GM06990 (cell line): ENCODE data around the gene GLIPR1L1.
"Not testable (repeated sequence)": the region's sequence is repeated elsewhere in the genome, so short reads cannot be mapped to it uniquely, and the experiment has no call there.

Experiments used
- DNase-seq: peaks from one replicate; pipeline ENCODE4 v3.0.0-alpha.2; 2011; ENCODE audit not compliant: insufficient read length; ENCODE audit errors: extremely low read depth
- H3K27me3 ChIP-seq: replicated peaks from 2 replicates; pipeline ENCODE4 v1.6.0; 2011; ENCODE audit warnings: low read length; ENCODE audit not compliant: control insufficient read depth, insufficient read depth
- H3K36me3 ChIP-seq: 2 replicates; pipeline ENCODE4 v1.5.1; 2011; ENCODE audit warnings: low read length; ENCODE audit not compliant: control insufficient read depth, insufficient read depth
- H3K4me3 ChIP-seq: replicated peaks from 2 replicates; pipeline ENCODE4 v1.5.1; 2011; ENCODE audit warnings: low read depth, mild to moderate bottlenecking, control low read depth, low read length
- TF ChIP-seq, protein P1 (sequence below): IDR thresholded peaks from 2 replicates; pipeline ENCODE4 v1.5.1; 2011; ENCODE audit warnings: low read length, control low read depth, mild to moderate bottlenecking, inconsistent platforms; ENCODE audit not compliant: insufficient read depth, poor library complexity, severe bottlenecking

The GLIPR1L1 gene

DNA sequence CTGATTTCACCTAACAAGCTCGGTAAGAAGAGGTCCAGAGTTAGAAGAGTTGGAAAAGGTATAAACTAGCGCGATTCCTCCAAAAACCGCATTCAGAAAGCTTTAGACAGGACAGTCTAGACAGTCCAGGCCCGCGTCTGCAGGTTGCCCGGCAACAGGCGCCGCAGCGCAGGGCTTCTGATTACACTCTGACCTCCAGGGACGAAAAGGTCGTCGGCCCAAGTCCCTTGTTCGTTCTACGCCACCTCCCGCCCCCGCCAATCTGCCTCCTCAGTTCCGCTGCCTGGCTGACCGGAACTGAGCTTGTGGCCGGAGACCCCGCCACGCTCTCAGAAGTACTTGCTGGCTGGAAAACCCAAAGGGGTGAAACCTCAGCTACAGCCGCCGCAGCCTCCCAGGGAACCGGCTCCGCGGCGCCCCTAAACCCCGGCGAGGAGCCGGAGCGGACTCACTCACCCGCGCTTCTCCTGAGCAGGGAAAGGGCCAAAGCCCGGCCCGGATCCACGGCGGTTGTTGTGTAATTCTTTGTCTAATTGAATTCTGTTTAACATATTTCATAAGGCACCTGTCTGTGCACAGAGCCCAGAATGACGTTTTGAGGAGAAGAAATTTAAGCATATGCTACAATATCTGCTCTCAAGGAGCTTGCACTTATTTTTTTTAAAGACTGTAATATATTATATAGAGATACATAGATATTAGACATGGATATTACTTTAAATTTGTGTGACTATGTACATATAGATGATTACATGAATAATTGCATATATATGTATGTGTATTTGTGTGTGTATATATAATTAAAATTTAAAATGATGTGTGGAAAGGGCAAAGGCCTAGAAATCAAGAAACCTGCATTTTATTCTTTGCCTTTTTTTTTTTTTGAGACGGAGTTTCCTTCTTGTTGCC is 4.3 kb upstream of the GLIPR1L1 start, which contains the start of gene CAPS2:
Gene CAPS2, minus strand, starts transcription at position 407 of the 909 bp plus-strand sequence. CDS start 3,826 bp downstream, outside the sequence.
- TF ChIP-seq, protein P1, sequence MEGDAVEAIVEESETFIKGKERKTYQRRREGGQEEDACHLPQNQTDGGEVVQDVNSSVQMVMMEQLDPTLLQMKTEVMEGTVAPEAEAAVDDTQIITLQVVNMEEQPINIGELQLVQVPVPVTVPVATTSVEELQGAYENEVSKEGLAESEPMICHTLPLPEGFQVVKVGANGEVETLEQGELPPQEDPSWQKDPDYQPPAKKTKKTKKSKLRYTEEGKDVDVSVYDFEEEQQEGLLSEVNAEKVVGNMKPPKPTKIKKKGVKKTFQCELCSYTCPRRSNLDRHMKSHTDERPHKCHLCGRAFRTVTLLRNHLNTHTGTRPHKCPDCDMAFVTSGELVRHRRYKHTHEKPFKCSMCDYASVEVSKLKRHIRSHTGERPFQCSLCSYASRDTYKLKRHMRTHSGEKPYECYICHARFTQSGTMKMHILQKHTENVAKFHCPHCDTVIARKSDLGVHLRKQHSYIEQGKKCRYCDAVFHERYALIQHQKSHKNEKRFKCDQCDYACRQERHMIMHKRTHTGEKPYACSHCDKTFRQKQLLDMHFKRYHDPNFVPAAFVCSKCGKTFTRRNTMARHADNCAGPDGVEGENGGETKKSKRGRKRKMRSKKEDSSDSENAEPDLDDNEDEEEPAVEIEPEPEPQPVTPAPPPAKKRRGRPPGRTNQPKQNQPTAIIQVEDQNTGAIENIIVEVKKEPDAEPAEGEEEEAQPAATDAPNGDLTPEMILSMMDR, result no peak
- H3K27me3 ChIP-seq, result no peaks in the 10 kb centered on the region
- peak; percentile 91 for DNase-seq
- peak within 1 kb of the TSS; percentile 65 for H3K4me3 ChIP-seq
- no peaks in the 10 kb centered on the region for H3K36me3 ChIP-seq

DNA sequence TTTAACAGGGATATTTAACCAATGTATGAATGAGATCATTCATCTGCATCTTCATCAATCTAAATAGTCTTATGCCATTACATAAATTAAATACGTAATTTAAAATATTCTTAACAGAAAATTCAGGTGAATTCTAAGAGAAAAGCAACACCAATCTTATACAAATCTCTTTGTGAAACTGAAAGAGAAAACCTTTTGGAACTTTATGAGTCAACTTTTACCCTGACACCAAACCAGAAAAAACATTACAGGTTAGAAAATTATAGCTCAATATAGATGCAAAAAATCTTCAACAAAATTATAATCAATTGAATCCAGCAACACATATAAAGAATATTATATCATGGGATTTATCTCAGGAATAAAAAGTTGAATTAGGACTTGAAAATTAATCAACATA is 3.4 kb downstream of the GLIPR1L1 start:
- no peak overlapping the region for H3K4me3 ChIP-seq
- DNase-seq, result no peak
- TF ChIP-seq, protein P1, result no peak

DNA sequence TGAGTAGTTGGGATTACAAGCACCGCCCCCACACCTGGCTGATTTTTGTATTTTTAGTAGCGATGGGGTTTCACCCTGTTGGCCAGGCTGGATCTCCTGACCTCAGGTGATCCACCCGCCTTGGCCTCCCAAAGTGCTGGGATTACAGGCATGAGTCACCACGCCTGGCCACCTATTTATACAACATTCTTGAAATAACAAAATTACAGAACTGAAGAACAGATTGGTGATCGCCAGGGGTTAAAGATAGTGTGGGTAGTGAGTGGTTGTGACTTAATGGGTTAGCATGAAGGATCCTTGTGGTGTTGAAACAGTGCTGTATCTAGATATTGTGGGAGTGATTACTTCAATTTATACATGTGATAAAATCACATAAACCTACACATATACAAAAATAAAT is 7.4 kb downstream of the GLIPR1L1 start:
- no peak overlapping the region for H3K4me3 ChIP-seq
- TF ChIP-seq, protein P1, result no peak
- no peaks in the 10 kb centered on the region for H3K36me3 ChIP-seq
- H3K27me3 ChIP-seq, result no peaks in the 10 kb centered on the region
- no peak for DNase-seq

More for the DNA sequence above, 3.4 kb downstream of the GLIPR1L1 start:
- Histone ChIP-seq H3K36me3 (no peaks in the 10 kb centered on the region), H3K27me3 (no peaks in the 10 kb centered on the region)

DNA sequence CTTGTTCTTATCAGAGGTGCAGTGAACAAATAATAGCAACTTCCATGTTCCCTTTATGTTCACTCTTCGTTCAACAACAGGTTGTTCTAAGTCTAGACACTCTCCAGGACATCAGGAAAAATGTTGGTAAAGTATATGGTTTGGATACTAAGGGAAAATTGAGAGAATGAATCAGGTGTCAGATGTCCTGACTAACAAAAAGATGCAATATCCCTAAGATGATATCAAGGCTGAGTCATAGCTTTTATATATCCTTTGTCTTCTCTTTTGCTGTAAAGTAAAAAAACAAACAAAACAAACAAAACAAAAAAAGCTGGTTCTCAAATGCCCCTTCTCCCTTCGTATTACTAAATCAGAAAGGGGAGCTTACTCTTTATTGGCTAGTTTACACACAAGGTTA is 11.1 kb downstream of the GLIPR1L1 start:
- TF ChIP-seq, protein P1, result no peak
- no peaks in the 10 kb centered on the region for H3K36me3 ChIP-seq
- H3K4me3 ChIP-seq, result no peak overlapping the region
- DNase-seq, result no peak
- no peaks in the 10 kb centered on the region for H3K27me3 ChIP-seq

DNA sequence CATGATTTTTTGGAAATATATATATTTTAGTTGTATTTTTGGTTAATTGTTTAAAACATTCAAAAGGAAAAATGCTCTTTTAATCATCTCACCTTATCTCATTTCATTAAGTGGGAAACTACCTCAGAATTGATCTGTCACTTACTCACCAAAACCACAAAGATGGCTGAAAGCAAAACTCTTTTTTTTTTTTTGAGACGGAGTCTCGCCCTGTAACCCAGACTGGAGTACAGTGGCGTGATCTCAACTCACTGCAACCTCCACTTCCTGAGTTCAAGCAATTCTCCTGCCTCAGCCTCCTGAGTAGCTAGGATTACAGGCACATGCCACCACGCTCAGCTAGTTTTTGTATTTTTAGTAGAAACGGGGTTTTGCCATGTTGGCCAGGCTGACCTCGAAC is 11.7 kb downstream of the GLIPR1L1 start:
- H3K27me3 ChIP-seq, H3K4me3 ChIP-seq, DNase-seq, H3K36me3 ChIP-seq: not testable (repeated sequence)

DNA sequence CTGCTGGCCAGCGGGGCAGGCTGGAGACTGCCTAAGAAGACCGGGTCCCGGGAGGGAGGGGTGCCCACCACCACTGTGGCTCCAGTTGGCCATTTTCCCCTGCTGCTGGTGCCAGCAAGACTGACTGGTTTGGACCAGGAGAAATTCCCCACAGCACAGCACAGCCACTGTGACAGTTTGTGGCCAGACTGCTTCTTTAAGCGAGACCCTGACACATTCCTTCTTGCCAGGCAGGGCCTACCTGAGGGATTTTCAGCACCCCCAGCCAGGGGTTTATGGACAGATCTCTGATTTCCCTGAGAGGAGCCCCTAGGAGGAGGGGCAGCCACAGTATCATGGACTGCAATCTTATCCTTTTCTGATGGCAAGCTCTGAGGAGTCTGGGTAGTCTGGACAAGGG is 15.5 kb downstream of the GLIPR1L1 start:
- Histone ChIP-seq H3K36me3 (no peaks in the 10 kb centered on the region), H3K4me3 (no peak overlapping the region), H3K27me3 (no peaks in the 10 kb centered on the region)
- DNase-seq, result no peak
- TF ChIP-seq, protein P1, result no peak
